Stimulated activated CD4-positive, alpha-beta T cell treated with anti-CD3 and anti-CD28 coated beads, Interleukin-1b, Interleukin-23, amount 100 ng/mL, for 4 hours (primary cell): Measurements from ENCODE around the gene TBC1D5.

Experiments used
- DNase-seq, 2 donors: peaks; one replicate each; pipeline ENCODE4 v3.0.0-alpha.2; 2020; ENCODE audit warnings: low read depth in 2 of 2

Gene TBC1D5

DNA sequence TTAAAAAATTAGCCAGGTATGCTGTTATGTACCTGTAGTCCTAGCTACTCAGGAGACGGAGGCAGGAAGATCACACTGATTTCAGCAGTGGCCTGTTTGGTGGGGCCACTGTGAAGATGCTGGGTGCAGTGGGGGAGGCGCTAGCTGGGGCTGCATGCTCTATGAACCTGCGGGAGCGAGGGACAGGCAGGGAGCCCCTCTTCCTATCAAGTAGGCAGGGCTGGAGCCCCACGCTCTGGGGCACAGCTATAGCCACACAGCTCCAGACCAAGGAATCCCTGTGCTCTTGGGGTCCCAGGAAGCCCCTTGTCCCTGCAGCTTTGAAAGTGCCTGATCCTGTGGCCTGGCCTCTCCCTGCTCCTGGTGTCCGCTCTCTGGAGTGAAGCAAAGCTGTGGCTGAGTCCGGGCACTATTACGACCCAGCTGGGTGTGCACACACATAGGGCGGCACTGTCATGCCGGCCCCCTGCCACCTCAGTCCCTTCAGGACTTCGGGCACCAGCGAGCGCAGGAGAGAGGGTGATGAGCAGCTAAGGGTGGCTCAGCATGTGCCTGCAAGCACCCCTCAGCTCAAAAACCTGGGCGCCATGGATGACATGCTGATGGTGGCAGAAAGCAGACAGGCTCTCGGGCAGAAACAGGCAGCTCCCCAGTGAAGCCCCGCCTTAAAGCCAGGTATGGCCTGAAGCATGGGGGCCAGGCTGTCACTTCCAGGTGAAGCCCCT lies 262.6 kb downstream of the TBC1D5 start:
- no peak for DNase-seq

DNA sequence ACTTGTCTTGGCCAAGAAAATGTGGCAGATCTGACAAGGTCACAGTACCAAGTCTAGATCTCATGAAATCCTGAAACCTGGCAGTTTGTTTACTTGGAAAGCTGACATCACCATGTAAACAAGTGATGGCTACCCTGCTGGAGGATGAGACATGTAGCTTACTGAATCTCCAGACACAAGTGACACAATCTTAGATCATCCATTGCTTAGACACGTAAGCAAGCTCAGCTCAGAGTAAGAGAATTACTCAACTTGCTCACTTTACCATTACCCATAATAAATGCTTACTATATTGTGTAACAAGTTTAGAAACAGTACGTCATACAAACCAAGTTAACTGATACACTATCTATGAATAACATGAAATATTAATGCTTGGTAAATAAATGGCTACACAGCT lies 263.8 kb downstream of the TBC1D5 start:
- no peak for DNase-seq

DNA sequence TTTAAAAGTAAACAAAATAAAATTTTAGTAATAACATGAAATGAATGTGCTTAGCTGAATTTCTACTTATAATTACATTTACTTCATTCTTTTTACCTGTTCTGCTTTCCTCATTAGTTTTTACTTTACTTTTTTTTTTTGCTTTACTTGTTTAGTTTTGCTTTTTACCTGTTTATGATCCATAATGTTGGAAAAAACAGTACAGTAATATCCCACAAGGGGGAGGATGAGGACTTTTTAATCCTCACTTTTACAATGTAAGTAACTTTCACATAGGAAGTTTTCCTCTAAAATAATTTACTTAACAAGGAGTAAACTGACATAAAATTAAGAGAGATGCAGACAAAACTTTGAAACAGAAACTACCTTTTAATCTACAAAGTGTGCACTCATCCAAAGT lies 268.7 kb downstream of the TBC1D5 start:
- DNase-seq: no peak

GRCh38 chr3:17469954-17470353 lies 272.5 kb downstream of the TBC1D5 start:
- DNase-seq: no peak

GRCh38 chr3:17469520-17469919 lies 272.9 kb downstream of the TBC1D5 start:
- no peak for DNase-seq

GRCh38 chr3:17466028-17466427 lies 276.4 kb downstream of the TBC1D5 start:
- DNase-seq: no peak

DNA sequence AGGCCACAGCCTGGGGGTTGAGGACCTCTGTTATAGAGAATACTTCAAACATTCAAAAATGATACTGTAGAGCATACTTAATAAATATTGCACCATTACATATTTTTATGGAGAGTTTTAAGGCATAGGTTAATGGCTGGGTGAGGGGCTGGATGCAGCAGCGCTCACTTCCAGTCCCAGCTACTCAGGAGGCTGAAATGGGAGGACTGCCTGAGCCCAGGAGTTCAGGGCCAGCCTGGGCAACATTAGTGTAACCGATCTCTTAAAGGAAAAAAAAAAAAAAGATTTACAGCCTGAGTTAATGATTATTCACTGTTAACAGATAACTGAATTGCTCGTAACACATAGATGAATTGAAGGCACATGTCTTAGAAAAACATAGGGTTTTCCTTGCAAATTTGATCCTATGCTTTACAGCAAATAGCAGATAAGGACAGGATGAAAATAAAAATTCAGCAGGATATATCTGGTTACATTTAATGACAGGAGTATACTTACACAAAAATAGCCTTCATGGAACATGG lies 282.9 kb downstream of the TBC1D5 start:
- DNase-seq: no peak

DNA sequence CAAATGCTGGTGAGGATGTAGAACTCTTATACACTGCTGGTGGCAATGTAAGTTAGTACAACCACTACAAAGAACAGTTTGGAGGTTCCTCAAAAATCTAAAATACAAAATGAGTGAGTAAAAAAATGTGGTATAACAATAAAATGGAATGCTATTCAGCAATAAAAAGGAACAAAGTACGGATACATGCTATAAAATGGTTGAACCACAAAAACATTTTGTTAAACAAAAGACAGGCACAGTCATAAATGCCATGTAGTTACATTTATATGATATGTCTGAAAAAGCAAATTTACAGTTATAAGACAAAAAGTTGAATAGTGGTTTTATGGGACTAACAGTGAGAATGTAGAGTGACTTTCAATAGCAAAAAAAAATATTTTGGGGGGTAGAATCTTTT lies 285.8 kb downstream of the TBC1D5 start:
- no peak for DNase-seq

GRCh38 chr3:17456046-17456445 lies 286.4 kb downstream of the TBC1D5 start:
- DNase-seq: no peak

- DNase-seq: no peak
Observed at GRCh38 chr3:17444865-17445264, 297.6 kb downstream of the TBC1D5 start.

- DNase-seq: no peak
Observed at GRCh38 chr3:17443142-17443541, 299.3 kb downstream of the TBC1D5 start.

GRCh38 chr3:17442332-17443049 lies 299.9 kb downstream of the TBC1D5 start:
- no peak for DNase-seq

- no peak for DNase-seq
Observed at GRCh38 chr3:17433876-17434275, 308.6 kb downstream of the TBC1D5 start.

GRCh38 chr3:17432236-17432635 lies 310.2 kb downstream of the TBC1D5 start:
- DNase-seq: no peak

DNA sequence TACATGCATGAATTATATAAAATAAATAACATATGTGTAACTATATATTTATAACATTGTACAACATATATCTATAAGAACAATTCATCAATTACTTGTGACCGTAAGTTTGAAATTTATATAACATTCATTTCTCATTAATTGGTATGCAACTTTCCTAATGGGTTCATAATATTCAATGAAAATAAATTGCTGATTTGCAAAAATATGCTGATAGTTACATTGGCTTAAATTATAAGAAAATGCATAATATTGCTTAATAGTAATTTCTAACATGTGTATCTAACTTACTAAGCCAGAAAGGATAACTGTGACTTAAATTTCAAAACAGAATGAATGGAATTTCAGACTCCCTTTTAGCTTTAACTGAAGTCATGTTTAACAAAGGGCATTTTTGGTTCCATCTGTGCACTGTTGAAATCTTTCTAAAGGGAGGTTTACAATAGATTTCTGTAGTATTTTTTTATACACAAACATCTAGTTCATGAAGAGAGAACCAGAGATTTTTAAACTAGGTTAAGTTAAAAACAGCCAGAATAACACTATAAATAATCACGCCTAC lies 310.9 kb downstream of the TBC1D5 start:
- no peak for DNase-seq

GRCh38 chr3:17431004-17431403 lies 311.4 kb downstream of the TBC1D5 start:
- no peak for DNase-seq

DNA sequence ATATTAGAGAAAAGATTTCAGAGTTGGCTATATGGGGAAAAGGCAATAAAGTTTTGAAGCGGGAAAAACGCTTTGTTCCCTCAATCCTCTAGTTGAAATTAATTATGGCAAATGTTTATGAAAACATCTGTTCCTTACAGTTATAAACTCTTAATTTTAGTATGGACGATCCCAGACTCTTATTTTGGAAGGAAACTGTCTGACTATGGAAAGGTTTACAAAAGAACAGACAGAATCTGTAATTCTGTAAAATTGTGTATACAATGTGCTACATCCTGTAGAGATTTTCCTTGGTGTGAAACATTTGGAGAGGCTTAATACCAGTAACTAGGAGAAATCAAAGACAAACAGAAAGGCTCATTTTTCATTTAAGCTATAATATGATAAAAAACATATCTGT lies 311.8 kb downstream of the TBC1D5 start:
- DNase-seq: no peak

- no peak for DNase-seq
Observed at GRCh38 chr3:17423786-17424536, 318.5 kb downstream of the TBC1D5 start.

DNA sequence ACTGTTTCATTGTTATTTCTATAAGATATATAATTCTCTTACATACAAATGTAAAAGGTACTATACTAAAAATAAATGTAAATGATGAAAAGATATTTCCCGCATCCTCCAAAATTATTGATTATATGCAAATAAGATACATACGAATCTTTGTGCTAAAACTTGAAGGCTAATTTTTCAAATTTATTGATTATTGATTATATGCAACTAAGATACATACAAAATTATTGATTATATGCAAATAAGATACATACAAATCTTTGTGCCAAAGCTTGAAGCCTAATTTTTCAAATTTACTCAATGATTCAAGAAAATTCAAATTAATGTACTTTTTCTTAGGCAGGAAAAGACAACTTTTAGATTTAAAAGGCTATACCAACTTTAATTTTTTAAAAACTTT lies 319.8 kb downstream of the TBC1D5 start:
- DNase-seq: no peak

- DNase-seq: no peak
Observed at GRCh38 chr3:17420668-17421067, 321.8 kb downstream of the TBC1D5 start.

DNA sequence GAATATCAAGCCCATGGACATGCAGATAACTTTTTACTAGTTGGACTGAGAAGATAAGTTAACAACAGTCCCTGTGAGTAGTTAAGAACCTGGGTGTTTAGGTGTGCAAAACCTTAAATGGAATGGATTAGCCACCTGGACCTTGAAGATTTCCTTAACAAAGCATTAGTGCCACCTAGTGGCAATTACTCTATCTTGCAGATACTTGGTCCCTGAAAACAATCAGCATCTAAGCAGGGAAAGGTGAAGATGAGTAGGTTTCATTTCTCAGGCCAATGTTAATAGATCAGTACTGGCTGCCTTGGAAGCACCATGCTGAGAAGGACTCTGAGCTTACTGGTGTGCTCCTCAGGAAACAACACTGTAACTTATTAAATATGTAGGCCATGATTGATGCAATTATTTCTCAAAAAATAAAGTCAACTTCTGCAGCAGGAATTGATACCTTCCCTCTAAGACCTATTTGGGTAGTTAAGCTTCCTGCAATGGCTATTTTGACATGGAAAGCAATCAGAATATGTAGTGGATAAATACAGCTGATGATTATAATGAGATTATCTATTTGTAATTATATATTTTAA lies 329.4 kb downstream of the TBC1D5 start:
- DNase-seq: peak in 1 of 2 donors; percentile 3
